ENCODE measurements around the gene STK4.
A peak's percentile ranks its signal among the peaks of the same experiment; 100 is the strongest.
"Not testable (repeated sequence)": the region's sequence is repeated elsewhere in the genome, so short reads cannot be mapped to it uniquely, and the experiment has no call there.

Gene STK4

DNA sequence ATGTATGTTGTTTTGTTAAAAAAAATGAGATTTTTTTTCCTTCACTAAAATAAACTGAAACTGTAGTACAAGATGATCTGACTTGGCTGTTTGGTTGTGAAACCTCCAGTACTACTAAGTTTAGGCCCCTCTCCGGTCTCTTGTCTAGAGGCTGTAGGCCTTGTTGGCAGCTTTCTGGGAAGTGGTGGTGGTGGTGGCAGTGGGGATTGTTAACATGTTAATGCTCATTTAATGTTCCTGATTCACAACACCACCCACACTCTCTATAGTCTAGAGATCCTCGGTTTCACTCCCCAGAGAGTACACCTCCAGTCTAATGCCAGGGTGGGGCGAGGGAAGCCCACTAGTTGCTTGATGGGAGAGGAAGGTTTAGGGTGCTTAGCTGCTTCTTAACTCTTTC, 24.1 kb downstream of the STK4 start:
- DNase-seq: no peak

DNA sequence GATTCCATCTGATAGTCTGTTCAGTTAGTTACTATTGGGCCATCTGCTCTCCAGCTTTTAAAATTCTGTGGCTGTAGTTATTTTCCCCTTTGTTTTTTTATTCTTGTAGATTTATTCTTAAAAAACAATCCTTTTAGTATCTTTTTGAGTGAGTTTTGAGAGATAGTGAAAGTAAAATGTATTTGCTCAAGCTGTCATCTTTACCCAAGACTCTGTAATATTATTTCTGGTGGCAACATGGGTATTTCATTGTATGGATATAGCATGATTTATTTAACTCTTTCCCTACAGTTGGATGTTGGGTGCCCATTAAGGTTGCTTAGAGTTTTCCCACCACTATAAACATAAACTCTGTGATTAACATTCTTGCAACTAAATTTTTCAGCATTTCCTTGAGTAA, 24.6 kb downstream of the STK4 start:
- no peak for DNase-seq

DNA sequence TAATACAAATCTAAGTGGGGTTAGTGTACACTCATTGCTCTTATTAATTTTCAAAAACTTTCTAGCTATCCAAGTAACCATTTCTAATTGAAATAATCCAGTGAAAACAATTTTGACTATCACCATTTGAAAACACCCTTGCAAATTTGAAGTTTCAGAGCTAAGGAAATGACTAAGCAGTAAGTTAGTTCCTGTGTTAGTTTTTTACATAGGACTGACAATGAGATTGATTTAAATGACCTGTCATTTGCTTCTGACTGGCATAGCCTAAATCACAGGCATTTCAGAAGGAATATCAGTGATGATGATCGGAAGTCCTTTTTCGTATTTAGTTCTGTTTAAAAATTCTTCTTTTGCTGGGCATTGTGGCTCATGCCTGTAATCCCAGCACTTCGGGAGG, 27.0 kb downstream of the STK4 start:
- no peak for DNase-seq

DNA sequence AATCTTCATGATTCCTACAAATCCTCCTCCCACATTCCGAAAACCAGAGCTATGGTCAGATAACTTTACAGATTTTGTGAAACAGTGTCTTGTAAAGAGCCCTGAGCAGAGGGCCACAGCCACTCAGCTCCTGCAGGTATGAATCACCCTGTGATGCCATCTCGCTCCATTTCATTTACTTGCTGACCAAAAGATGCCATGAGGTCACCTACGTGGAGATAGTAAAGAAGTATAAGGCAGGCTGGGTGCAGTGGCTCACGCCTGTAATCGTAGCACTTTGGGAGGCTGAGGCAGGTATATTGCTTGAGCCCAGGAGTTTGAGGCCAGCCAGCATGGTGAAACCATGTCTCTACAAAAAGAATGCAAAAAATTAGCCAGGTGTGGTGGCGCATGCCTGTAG, 30.9 kb downstream of the STK4 start:
- DNase-seq: no peak

DNA sequence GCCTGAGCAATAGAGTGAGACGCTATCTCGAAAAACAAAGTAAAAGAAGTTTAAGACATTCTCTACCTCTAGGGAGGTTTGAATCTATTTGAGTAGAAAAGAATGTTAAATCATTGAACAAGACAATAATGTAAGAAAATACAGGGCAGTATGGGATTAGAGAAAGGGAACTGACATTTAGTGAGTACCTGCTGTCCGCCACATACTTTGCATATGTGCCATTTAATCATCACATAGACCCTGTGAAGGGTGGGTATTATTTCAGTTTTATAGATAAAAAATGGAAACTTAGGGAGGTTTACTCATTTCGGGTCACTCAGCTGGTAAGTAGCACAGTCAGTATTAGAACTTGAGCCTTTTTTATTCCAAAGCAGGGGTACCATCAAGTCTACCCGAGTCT, 31.4 kb downstream of the STK4 start:
- no peak for DNase-seq

DNA sequence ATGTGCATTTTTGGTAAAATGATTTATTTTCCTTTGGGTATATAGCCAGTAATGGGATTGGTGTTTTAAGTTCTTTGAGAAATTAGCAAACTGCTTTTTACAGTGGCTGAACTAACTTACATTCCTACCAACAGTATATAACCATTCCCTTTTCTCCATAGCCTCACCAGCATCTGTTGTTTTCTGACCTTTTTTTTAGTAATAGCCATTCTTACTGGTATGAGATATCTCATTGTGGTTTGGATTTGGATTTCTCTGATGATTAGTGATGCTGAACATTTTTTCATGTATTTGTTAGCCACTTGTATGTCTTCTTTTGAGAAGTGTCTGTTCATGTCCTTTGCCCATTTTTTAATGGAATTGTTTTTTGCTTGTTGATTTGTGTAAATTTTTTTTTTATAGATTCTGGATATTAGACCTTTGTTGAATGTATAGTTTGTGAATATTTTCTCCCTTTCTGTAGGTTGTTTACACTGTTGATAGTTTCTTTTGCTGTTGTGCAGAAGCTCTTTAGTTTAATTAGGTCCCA, 42.3 kb downstream of the STK4 start:
- DNase-seq: no peak

DNA sequence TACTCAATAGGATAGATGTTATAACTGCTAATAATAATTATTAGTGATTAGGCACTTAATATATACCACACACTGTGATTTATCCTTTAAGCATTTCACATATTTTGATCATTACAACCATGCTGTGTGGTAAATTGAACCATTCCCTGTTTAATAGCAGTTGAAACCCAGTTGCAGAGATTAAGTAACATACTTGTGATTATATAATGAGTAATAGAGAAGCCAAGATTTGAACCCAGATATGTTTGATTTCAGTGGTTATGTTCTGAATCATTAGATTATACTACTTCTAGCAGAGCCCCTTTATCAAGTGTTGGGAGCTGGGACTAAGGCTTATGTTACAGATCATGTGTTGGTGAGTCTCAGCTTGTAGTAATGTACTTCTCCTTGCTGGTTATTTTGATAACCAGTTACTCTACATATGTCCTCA, 44.1 kb downstream of the STK4 start:
- no peak for DNase-seq

DNA sequence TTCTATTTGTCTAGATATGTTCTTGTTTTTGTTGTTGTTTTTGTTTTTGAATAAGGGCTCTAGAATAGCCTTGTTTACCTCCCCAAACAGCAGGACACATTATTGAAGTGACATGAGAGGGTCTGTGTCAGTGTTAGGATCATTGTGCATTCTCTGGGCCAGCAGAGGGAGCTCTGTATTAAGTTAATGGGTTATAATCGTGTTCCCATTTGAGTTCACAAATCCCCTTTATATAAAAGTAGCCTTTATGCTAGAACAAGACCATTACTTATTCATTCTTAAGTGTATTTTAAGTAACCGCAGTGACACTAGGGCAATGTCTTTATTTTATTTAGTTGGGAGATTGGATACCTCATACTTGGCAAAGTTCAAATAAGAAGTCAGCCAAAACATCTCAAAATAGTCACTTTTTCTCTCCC, 44.8 kb downstream of the STK4 start:
- DNase-seq: peak; percentile 9

DNA sequence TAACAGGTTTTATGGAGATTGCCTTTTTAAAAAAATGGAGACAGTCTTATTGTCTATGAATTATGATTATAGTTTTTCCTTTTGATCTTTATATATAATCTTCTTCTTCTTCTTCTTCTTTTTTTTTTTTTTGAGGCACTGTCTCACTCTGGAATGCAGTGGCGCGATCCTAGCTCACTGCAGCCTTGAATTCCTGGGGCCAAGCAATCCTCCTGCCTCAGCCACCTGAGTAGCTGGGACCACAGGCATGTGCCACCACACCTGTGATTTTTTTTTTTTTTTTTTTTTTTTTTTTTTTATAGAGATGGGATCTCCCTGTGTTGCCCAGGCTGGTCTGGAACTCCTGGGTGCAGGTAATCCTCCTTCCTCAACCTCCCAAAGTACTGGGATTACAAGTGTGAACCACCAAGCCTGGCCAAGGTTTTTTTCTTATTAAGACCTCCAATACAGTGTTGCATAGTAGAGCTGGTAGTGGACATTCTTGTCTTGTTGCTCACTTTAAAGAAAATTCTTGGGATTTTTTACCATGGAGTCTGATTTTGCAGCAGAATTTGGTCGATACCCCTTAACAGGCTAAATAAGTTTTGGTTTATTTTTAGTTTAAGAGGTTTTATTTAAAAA, 46.5 kb downstream of the STK4 start:
- DNase-seq: no peak

DNA sequence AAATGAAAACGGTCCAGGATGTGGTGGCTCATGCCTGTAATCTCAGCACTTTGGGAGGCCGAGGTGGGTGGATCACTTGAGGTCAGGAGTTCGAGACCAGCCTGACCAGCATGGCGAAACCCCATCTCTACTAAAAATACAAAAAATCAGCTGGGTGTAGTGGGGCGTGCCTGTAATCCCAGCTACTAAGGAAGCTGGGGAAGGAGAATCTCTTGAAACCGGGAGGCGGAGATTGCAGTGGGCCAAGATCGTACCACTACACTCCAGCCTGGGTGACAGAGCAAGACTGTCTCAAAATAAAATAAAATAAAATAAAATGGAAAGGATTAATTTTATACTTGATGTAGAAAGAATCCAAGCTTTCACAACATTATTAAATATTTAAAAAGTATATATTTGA, 47.8 kb downstream of the STK4 start:
- not testable (repeated sequence) for DNase-seq

DNA sequence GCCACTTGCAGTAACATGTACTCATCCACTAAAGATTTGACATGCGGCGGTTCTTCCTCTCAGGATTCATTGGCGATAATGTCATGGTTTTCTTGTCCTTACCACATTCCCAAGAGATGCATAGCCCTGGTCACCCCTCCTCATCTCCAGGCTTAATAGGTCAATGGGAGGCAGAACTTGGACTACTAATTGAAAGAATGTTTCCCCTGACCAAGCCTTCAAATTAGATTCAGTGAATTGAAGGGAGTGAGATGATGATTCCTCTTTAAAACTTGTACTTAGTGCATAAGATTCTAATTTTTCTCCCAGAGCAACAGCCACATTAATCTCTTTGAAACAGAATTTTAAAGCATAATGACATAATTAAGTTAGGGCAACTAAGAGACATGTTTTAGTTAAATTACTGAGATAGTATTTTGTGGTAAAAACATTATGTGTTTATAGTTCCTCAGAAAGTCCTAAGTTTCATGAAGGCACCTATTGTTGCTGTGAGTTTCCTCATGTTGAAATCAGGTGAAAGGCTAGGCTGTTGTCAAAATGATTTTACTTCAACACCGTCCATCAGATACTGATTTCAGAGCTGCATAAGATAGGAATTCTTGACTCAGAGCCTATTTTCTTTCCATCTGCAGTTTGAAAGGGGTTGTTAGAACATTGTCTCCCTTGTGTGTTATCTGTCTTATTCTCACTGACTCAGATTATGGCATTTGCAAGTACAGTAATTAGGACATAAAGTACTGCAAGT, 48.5 kb downstream of the STK4 start:
- no peak for DNase-seq

DNA sequence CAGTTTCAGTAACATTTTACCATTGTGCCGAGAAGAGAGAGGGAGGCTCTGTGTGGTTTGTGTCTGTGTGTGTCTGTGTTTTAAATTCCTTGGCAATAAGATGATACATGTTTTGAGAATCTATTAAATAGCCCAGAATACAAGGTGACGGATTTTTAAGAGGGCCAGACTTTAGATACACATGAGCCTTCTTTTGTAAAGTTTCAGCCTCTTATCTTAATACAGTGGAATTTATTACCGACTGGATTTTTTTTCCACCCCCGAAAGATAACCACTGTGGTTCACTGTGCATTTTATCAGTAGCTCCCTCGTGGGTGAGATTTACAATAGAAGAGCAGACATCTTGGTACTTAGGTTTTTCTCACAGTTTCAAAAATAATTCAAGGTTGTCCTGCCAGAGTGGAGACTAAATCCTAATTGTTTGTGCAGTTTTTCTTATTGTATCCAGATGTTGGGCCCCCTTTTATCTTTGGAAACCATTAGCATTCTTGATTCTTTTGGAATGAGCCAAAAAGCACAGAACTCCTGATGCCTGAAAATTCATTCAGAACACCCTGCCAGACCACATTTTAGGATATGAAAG, 49.9 kb downstream of the STK4 start:
- DNase-seq: no peak

DNA sequence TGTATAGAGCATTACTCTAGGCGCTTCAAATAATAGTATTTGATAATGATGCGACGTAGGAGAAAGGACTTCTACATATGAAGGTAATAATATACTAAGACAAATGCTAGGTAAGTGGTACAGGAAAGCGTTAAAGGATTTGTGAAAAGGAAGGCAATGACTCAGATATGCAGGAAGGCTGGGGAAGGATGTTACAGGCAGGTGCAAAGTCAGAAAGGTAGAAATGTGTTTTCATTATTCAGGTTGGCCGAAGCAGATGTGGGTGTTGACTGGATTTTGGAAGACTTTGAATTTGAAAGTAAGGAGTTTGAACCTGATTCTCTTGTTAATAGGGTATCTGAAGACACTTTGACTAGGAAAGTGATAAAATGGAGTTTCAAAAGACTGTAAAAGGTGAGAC, 51.0 kb downstream of the STK4 start:
- DNase-seq: no peak

DNA sequence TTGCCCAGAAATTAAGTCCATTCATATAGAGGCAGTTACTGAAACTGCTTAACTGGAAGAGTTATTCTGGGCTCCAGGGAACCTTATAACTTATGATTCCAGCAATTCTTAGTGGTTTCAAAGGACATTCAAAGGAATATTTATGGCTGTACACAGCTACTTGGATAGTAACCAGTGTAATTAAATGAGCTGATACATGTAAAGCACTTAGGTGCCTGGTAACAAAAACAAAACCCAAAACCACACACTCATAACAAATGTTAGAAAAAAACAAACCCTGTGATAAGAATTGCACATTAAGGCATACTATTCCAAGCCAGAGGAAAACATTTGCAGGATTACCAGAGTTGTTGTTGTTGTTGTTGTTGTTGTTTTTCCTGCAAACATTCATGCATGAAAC, 51.5 kb downstream of the STK4 start:
- DNase-seq: no peak

DNA sequence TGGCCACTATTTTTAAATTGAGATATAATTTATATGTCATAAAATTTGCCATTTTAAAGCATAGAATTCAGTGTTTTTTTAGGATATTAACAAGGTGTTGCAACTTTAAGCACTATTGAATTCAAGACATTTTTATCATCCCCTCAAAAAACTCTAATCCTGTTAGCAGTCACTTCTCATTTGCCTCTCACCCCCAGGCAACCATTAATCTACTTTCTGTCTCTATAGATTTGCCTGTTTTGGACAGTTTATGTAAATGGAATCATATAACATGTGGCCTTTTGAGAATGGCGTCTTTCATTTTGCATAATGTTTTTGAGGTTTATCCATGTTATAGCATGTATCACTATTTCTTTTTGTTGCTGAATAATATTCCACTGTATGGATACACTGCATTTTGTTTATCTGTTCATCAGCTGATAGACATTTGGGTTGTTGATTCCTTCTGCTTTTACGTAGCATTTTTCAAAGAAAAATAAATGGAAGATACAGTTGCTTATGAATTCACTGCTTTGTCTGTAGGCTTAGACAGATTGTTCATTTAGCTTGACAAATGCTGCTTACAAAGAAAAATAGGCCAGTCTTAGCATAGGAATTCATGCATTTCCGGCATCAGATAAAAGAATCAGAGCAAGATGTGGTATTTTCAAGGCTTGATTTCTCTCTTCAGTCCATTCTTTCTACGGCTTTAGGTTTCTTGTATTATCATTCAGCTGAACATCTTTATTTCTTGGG, 52.9 kb downstream of the STK4 start:
- no peak for DNase-seq

DNA sequence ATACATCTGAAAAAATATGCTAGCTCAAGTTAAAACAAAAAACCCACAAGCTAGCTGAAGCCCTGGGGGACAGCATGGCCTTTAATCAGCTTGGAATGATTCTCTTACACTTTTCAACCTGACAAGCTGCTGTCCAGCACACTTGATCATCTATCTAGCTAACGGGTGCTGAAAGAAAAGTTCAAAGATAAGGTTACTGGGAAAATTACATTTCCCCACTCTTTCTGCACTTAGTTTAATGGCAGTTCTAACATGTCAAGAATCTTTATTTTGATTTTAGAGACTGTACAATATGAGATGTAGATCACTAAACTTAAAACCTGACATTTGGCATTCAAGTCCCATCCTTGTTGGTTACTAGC, 53.4 kb downstream of the STK4 start:
- no peak for DNase-seq

DNA sequence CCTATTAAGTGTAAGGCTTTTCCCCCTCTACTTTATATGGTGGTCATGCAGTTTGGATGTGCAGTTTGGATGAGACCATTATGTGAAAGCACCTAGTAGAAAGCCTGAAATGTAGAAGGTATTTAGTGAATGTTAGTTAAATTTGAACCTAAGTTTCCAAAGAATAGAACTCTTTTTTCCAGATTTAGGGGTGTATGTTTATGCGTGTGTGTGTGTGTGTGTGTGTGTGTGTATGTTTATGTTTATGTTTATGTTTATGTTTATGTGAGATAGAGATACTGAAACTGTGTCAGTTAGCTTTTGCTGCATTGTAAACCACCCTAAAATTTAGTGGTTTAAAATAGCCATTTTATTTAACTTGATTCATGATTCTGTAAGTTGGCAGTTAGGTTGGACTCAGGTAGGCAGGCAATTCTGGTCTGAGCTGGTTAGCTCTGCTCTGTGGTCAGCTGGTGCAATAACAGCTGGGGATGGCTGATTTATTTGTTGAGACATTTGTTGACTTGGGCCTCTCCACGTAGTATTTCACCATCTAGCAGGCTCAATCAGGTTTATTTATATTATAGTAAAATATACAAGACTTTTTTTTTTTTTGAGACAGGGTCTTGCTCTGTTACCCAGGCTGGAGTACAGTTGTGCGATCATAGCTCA, 54.0 kb downstream of the STK4 start:
- peak; percentile 27 for DNase-seq

DNA sequence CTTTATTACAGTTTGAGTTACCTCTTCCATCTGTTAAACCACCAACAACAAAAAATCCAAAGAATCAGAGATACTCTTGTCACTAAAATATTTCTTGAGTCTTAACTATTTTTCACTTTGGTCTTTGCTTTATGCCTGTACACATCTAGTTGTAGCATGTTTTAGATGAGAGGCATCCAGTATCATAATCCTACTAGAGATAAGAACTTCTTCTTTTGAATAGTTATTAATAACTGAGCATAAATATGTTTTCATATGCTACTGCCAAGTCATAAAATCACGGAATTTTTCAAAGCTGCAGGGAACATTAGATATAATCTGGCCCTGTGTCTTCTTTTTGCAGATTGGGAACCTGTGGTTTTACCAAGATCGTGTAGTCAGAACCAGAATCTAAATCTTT, 55.3 kb downstream of the STK4 start:
- no peak for DNase-seq

DNA sequence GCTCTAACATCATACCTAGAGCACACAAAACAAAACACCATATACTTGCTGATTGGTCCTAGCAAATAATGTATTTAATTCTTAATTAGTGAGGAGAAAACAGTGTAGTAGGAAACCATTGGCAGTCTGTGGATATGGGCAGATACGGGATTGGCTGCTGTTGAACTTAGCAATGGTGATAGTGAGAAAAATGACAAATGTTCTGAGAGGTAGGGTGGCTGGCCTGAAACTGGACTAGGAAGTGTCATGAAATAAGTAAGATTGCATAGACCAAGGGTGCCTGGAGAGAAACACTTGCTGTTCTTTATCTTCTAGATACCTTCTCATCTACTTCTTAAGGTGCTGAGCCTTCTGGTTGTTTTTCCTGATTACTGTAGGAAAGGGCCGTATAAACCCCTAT, 56.8 kb downstream of the STK4 start:
- not testable (repeated sequence) for DNase-seq

DNA sequence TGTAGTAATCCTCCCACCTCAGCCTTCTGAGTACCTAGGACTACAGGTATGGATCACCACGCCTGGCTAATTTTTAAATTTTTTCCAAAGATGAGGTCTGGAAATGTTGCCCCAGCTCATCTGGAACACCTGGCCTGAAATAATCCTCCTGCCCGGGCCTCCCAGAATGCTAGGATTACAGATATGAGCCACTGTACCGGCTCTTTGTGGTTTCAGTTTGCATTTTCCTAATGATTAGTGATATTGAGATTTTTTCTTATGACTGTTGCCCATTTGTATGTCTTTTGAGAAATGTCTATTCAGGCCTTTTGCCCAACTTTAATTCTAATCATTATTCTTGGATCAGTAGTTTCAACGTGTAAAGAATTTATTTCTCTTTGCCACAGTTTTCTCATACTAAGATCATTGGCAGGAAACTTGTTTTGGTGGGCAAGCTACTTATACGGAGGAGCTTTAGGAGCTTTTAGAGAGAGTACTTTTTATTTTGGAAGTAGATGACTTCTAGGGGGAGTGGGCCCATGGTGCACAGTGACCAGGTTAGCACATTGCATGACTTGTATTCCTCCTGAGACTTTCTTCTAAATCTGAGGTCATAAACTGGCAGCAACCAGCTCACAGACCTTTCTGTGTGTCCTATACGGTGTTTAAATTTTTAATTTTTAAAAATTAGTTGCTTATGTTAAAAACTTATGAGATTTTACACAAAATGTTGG, 62.3 kb downstream of the STK4 start:
- DNase-seq: no peak

DNA sequence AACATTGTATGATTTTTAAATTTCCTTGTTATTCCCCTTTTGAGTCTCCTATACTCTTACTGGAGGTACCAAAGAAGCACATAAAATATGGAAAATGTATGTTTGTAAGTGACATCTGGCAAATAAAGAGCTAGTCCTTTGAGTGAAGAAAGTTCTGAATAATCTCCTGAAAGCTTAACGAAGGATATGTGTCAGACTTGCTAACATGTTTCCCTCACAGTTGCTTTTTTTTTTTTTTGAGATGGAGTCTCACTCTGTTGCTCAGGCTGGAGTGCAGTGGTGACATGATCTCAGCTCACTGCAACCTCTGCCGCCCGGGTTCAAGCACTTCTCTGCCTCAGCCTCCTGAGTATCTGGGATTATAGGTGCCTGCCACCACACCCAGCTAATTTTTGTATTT, 63.6 kb downstream of the STK4 start:
- DNase-seq: no peak

DNA sequence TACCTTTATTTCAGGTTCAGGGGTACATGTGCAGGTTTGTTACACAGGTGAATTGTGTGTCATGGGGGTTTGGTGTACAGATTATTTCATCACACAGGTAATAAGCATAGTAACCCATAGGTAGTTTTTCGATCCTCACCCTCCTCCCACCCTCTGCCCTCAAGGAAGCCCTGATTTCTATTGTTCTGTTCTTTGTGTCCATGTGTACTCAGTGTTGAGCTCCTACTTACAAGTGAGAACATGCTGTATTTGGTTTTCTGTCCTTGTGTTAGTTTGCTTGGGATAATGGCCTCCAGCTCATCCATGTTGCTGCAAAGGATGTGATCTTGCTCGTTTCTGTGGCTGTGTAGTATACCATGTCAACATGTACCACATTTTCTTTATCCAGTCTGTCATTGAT, 66.0 kb downstream of the STK4 start:
- DNase-seq: no peak

DNA sequence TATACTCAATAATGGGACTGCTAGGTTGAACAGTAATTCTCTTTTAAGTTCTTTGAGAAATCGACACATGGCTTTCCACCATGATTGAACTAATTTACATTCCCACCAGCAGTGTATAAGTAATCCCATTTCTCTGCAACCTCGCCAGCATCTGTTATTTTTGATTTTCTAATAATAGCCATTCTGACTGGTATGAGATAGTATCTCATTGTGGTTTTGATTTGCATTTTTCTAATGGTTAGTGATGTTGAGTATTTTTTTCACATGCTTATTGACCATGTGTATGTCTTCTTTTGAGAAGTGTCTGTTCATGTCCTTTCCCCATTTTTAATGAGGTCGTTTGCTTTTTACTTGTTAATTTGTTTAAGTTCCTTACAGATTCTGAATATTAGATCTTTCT, 66.5 kb downstream of the STK4 start:
- no peak for DNase-seq

Measured in NCI-H774 (cell line).